ENCODE data around the gene CHST15.

The CHST15 gene

GRCh38 chr10:124086787-124087671 lies 6.4 kb downstream of the CHST15 start:
- Histone ChIP-seq H3K36me3 (ENCODE audit: control insufficient read depth, low read length) (peaks cover 88% of the 10 kb centered on the region), H3K4me1 (ENCODE audit: control insufficient read depth, low read length) (peaks cover 95% of the 10 kb centered on the region), H3K27ac (ENCODE audit: low read depth, low read length) (no peak overlapping the region), H3K4me3 (ENCODE audit: low read length) (no peak overlapping the region), H3K27me3 (ENCODE audit: control insufficient read depth, low read length) (no peaks in the 10 kb centered on the region), H3K9me2 (replicated peaks; ENCODE audit: control insufficient read depth, low read length) (no peaks in the 10 kb centered on the region), H3F3A (ENCODE audit: control insufficient read depth, insufficient read depth) (peaks cover 15% of the 10 kb centered on the region), H4K20me1 (ENCODE audit: control insufficient read depth, insufficient read depth, low read depth, low read length) (peaks cover 12% of the 10 kb centered on the region; the same call in 1 of the 2 replicates), H3K9me3 (ENCODE audit: control insufficient read depth, insufficient read depth, low read length) (no peaks in the 10 kb centered on the region), H3K79me2 (ENCODE audit: control insufficient read depth, low read length) (peaks cover 100% of the 10 kb centered on the region), H3K4me2 (ENCODE audit: low read length) (peak overlapping the region; percentile 53)
- TF ChIP-seq EZH2phosphoT487 (IDR thresholded peaks at IDR 0.05; ENCODE audit: borderline replicate concordance, low read length) = no peak
- TF ChIP-seq CTCF (IDR thresholded peaks at IDR 0.05; ENCODE audit: low read depth, low read length, poor library complexity, severe bottlenecking) = no peak

GRCh38 chr10:124086097-124086710 lies 7.2 kb downstream of the CHST15 start:
- Histone ChIP-seq H3K27me3 (ENCODE audit: control insufficient read depth, low read length) (no peaks in the 10 kb centered on the region), H3K79me2 (ENCODE audit: control insufficient read depth, low read length) (peaks cover 100% of the 10 kb centered on the region), H4K20me1 (ENCODE audit: control insufficient read depth, insufficient read depth, low read depth, low read length) (peaks cover 7% of the 10 kb centered on the region; the same call in 1 of the 2 replicates), H3K4me2 (ENCODE audit: low read length) (peak overlapping the region; percentile 53), H3F3A (ENCODE audit: control insufficient read depth, insufficient read depth) (peaks cover 23% of the 10 kb centered on the region), H3K27ac (ENCODE audit: low read depth, low read length) (peak overlapping the region; percentile 37), H3K9me2 (replicated peaks; ENCODE audit: control insufficient read depth, low read length) (no peaks in the 10 kb centered on the region), H3K9me3 (ENCODE audit: control insufficient read depth, insufficient read depth, low read length) (no peaks in the 10 kb centered on the region), H3K36me3 (ENCODE audit: control insufficient read depth, low read length) (peaks cover 88% of the 10 kb centered on the region), H3K4me3 (ENCODE audit: low read length) (peak overlapping the region; percentile 33), H3K4me1 (ENCODE audit: control insufficient read depth, low read length) (peaks cover 99% of the 10 kb centered on the region)
- no peak for TF ChIP-seq EZH2phosphoT487 (IDR thresholded peaks at IDR 0.05; ENCODE audit: borderline replicate concordance, low read length)
- no peak for TF ChIP-seq CTCF (IDR thresholded peaks at IDR 0.05; ENCODE audit: low read depth, low read length, poor library complexity, severe bottlenecking)

GRCh38 chr10:124085680-124086079 lies 7.7 kb downstream of the CHST15 start:
- TF ChIP-seq EZH2phosphoT487 (IDR thresholded peaks at IDR 0.05; ENCODE audit: borderline replicate concordance, low read length) (no peak), CTCF (IDR thresholded peaks at IDR 0.05; ENCODE audit: low read depth, low read length, poor library complexity, severe bottlenecking) (no peak)
- Histone ChIP-seq H3K9me2 (replicated peaks; ENCODE audit: control insufficient read depth, low read length) (no peaks in the 10 kb centered on the region), H3K36me3 (ENCODE audit: control insufficient read depth, low read length) (peaks cover 90% of the 10 kb centered on the region), H3F3A (ENCODE audit: control insufficient read depth, insufficient read depth) (peaks cover 28% of the 10 kb centered on the region), H3K79me2 (ENCODE audit: control insufficient read depth, low read length) (peaks cover 100% of the 10 kb centered on the region), H3K4me2 (ENCODE audit: low read length) (peak overlapping the region; percentile 53), H3K27ac (ENCODE audit: low read depth, low read length) (peak overlapping the region; percentile 37), H3K27me3 (ENCODE audit: control insufficient read depth, low read length) (no peaks in the 10 kb centered on the region), H3K4me1 (ENCODE audit: control insufficient read depth, low read length) (peaks cover 99% of the 10 kb centered on the region), H3K9me3 (ENCODE audit: control insufficient read depth, insufficient read depth, low read length) (no peaks in the 10 kb centered on the region), H4K20me1 (ENCODE audit: control insufficient read depth, insufficient read depth, low read depth, low read length) (peaks cover 6% of the 10 kb centered on the region; the same call in 1 of the 2 replicates), H3K4me3 (ENCODE audit: low read length) (peak overlapping the region; percentile 33)
